K562 (cell line): ENCODE results near the gene PUSL1. TPM values are rescaled to one million over a fixed set of nuclear protein-coding genes. Genes with fewer than 3 reads are reported as not detected.

ENCODE experiments used
- ATAC-seq: fragments of 200-7000 bp; cut with Tn5 transposase; 3 replicates; pipeline ENCODE4 v1.9.1; 2020; ENCODE audit warnings: moderate library complexity
- BruUV-seq: library from RNA; stranded (reverse); fragments of 400-500 nt; replicated peaks from 2 replicates; lab custom pipeline; 2021; lab: Mats Ljungman, UMichigan
- CTCF ChIA-PET: fragments of 300-600 bp; formaldehyde crosslinking; extraction: SDS; loops from one replicate; lab custom pipeline; 2021; ENCODE audit warnings: low intra/inter-chr PET ratio; lab: Yijun Ruan, JAX
- POLR2A ChIA-PET: fragments of 300-600, 350-650 bp; sonication (Branson Sonifier 250); formaldehyde crosslinking; extraction: SDS; loops from one replicate; lab custom pipeline; 2021; ENCODE audit warnings: antibody characterized with exemption, inconsistent platforms; lab: Yijun Ruan, JAX
- DNase-seq, 4 experiments: peaks; one replicate each; pipeline versions ENCODE4 v3.0.0 to v3.0.0-alpha.2; 2011 to 2018; ENCODE audit warnings: low spot score in 3 of 4, mixed read lengths in 3 of 4; ENCODE audit errors: extremely low read depth in 1 of 4
- FAIRE-seq: peaks from 2 replicates; lab custom pipeline; 2011; peaks lifted over from hg19 to GRCh38; lab: Jason Lieb, UNC
- H2AFZ ChIP-seq: 2 replicates; pipeline ENCODE4 v1.6.0; 2011; ENCODE audit warnings: low read depth, low read length, control low read depth, inconsistent platforms
- H3K27ac ChIP-seq: fragments of 200-600 bp; 3 replicates; pipeline ENCODE4 v1.8.0; 2011; ENCODE audit warnings: low read depth, mild to moderate bottlenecking, control low read depth, inconsistent platforms, low read length, moderate library complexity, mixed read lengths; ENCODE audit errors: extremely low read depth
- H3K27me3 ChIP-seq, 2 experiments: fragments of 300-600 bp in 1 of 2; 2 replicates in 1 of 2; 3 replicates in 1 of 2; pipeline versions ENCODE4 v1.6.0 to v1.8.0; 2011; ENCODE audit warnings: inconsistent platforms in 2 of 2, low read length in 2 of 2, mild to moderate bottlenecking in 1 of 2, mixed read lengths in 1 of 2, moderate library complexity in 1 of 2; ENCODE audit not compliant: control insufficient read depth in 2 of 2, insufficient read depth in 2 of 2
- H3K36me3 ChIP-seq: fragments of 300-600 bp; 3 replicates; pipeline ENCODE4 v1.8.0; 2011; ENCODE audit warnings: mild to moderate bottlenecking, low read length, inconsistent platforms; ENCODE audit not compliant: control insufficient read depth, insufficient read depth
- H3K4me1 ChIP-seq, 2 experiments: fragments of 200-600 bp in 1 of 2; replicated peaks in 1 of 2; 2 replicates in 1 of 2; 3 replicates in 1 of 2; pipeline versions ENCODE4 v1.5.1 to v1.8.0; 2011; ENCODE audit warnings: inconsistent platforms in 2 of 2, low read length in 2 of 2, mild to moderate bottlenecking in 1 of 2, mixed read lengths in 1 of 2, moderate library complexity in 1 of 2; ENCODE audit not compliant: control insufficient read depth in 2 of 2, insufficient read depth in 2 of 2
- H3K4me2 ChIP-seq: 2 replicates; pipeline ENCODE4 v1.6.1; 2011; ENCODE audit warnings: low read length, control low read depth, inconsistent platforms, mixed read lengths; ENCODE audit not compliant: insufficient read depth
- H3K4me3 ChIP-seq: fragments of 200-600 bp; sonication (generic), shearing (Covaris generic); 2 replicates; pipeline ENCODE4 v1.5.1; 2016; ENCODE audit warnings: control low read depth, inconsistent platforms
- H3K79me2 ChIP-seq: fragments of 200-600 bp; 3 replicates; pipeline ENCODE4 v1.8.0; 2011; ENCODE audit warnings: low read length, inconsistent platforms; ENCODE audit not compliant: control insufficient read depth, insufficient read depth
- H3K9ac ChIP-seq, 2 experiments: 2 replicates each; pipeline versions ENCODE4 v1.6.0 to v1.6.1; 2011; ENCODE audit warnings: low read depth in 2 of 2, low read length in 2 of 2, control low read depth in 1 of 2, inconsistent platforms in 1 of 2, mild to moderate bottlenecking in 1 of 2, mixed read lengths in 1 of 2; ENCODE audit not compliant: insufficient read depth in 1 of 2
- H3K9me1 ChIP-seq: one replicate; pipeline ENCODE4 v1.6.0; 2011; ENCODE audit warnings: inconsistent platforms, mild to moderate bottlenecking, low read length, moderate library complexity; ENCODE audit not compliant: control insufficient read depth, insufficient read depth
- H3K9me3 ChIP-seq: replicated peaks from 2 replicates; pipeline ENCODE4 v1.5.1; 2011; ENCODE audit warnings: low read depth, low read length, inconsistent platforms; ENCODE audit not compliant: control insufficient read depth, insufficient read depth
- H4K20me1 ChIP-seq: replicated peaks from 2 replicates; pipeline ENCODE4 v1.6.1; 2011; ENCODE audit warnings: low read length, inconsistent platforms, mixed read lengths; ENCODE audit not compliant: control insufficient read depth, insufficient read depth
- CLOCK ChIP-seq: fragments of 250-450 bp; sonication (Bioruptor Pico); IDR thresholded peaks from 2 replicates; pipeline ENCODE4 v1.4.0; 2020; ENCODE audit warnings: mild to moderate bottlenecking, moderate library complexity, borderline replicate concordance
- MAX ChIP-seq: sonication (generic); formaldehyde crosslinking; IDR thresholded peaks from 2 replicates; pipeline ENCODE4 v1.9.0; 2022; ENCODE audit warnings: mild to moderate bottlenecking, missing genetic modification reagents
- MCM3 ChIP-seq: fragments of 450-650 bp; IDR thresholded peaks from 2 replicates; pipeline ENCODE4 v1.6.1; 2016
- POLR2B ChIP-seq: fragments of 450-650 bp; IDR thresholded peaks from 2 replicates; pipeline ENCODE4 v1.6.1; 2018; ENCODE audit warnings: low read depth; ENCODE audit not compliant: partially characterized antibody
- PPARD ChIP-seq: fragments of 250-450 bp; sonication (Bioruptor Pico); IDR thresholded peaks from 2 replicates; pipeline ENCODE4 v1.8.0; 2022; ENCODE audit warnings: inconsistent platforms, mild to moderate bottlenecking, moderate library complexity
- RAD21 ChIP-seq, 2 experiments: fragments of 250-450 bp in 1 of 2; fragments of 450-650 bp in 1 of 2; sonication (Bioruptor Pico) in 1 of 2; formaldehyde crosslinking in 1 of 2; IDR thresholded peaks in 1 of 2; conservative IDR thresholded peaks in 1 of 2; 2 replicates each; pipeline versions ENCODE4 v1.4.0 to v1.8.0; 2020 to 2022; ENCODE audit warnings: mild to moderate bottlenecking in 2 of 2, moderate library complexity in 1 of 2
- RBFOX2 ChIP-seq: fragments of 200-400 bp; formaldehyde crosslinking; IDR thresholded peaks from 2 replicates; pipeline ENCODE4 v1.6.1; 2017; ENCODE audit warnings: low read depth, mild to moderate bottlenecking, low read length, moderate library complexity
- RBM22 ChIP-seq: fragments of 200-400 bp; formaldehyde crosslinking; IDR thresholded peaks from 2 replicates; pipeline ENCODE4 v1.6.1; 2018; ENCODE audit warnings: low read length, low read depth; ENCODE audit not compliant: poor library complexity, severe bottlenecking
- SIRT6 ChIP-seq: IDR thresholded peaks from one replicate; pipeline ENCODE4 v1.6.1; 2012; ENCODE audit warnings: low read depth, mild to moderate bottlenecking, control low read depth, inconsistent platforms, low read length, moderate library complexity
- SMC3 ChIP-seq: conservative IDR thresholded peaks from 2 replicates; pipeline ENCODE4 v1.6.1; 2011; ENCODE audit warnings: low read depth, low read length, improper control_type of control experiment; ENCODE audit not compliant: insufficient read depth
- TFE3 ChIP-seq: fragments of 450-650 bp; formaldehyde crosslinking; IDR thresholded peaks from 2 replicates; pipeline ENCODE4 v1.4.0; 2020; ENCODE audit warnings: mild to moderate bottlenecking, mixed read lengths
- ZEB2 ChIP-seq: fragments of 450-650 bp; IDR thresholded peaks from 2 replicates; pipeline ENCODE4 v1.6.1; 2016
- ZNF134 ChIP-seq: fragments of 250-450 bp; sonication (Bioruptor Pico); conservative IDR thresholded peaks from 2 replicates; pipeline ENCODE4 v1.4.0; 2020
- ZNF197 ChIP-seq: fragments of 200-800 bp; sonication (Bioruptor generic); IDR thresholded peaks from 2 replicates; pipeline ENCODE4 v1.6.1; 2016; ENCODE audit warnings: low read depth, missing genetic modification characterization, missing compliant biosample characterization
- ZNF41 ChIP-seq: fragments of 250-450 bp; sonication (Bioruptor Pico); conservative IDR thresholded peaks from 2 replicates; pipeline ENCODE4 v1.4.0; 2020; ENCODE audit warnings: mild to moderate bottlenecking
- WGBS: fragments of 100-300 bp; shearing (Covaris generic); methylation state at CpG from one replicate; pipeline ENCODE4 v1.1.6; 2016; ENCODE audit warnings: low coverage, mixed read lengths; ENCODE audit not compliant: insufficient coverage; ENCODE audit errors: missing lambda C conversion rate; 5-methylcytosine and 5-hydroxymethylcytosine counted together
- in situ Hi-C: fragments of 300-500 bp; cut with MboI; formaldehyde crosslinking; loops from 4 replicates; pipeline ENCODE4 v1.15.0; 2018; ENCODE audit warnings: inconsistent platforms, mixed read lengths
- intact Hi-C: fragments of 100-400 bp; cut with micrococcal nuclease; formaldehyde crosslinking; loops from 2 replicates; pipeline ENCODE4 v1.14.2; 2022
- polyA plus RNA-seq, 8 experiments: library from polyadenylated mRNA; depleted of rRNA in 4 of 8; stranded (reverse) in 5 of 8; unstranded in 3 of 8; fragments of >200 nt; fragmentation: Nextera tagmentation in 2 of 8; fragmentation: Illumina TruSeq in 1 of 8; extraction: Ambion mirVana in 2 of 8; extraction: Trizol in 1 of 8; gene quantifications; 2 replicates each; pipeline versions ENCODE4 v1.2.1 to v1.2.3, GENCODE V29; 2011 to 2014; ENCODE audit warnings: inconsistent platforms in 1 of 8, missing spikeins in 1 of 8
- total RNA-seq, 7 experiments: library from RNA; depleted of rRNA in 6 of 7; stranded (reverse); fragments of >200 nt in 6 of 7; fragmentation: Illumina TruSeq in 2 of 7; extraction: Trizol in 2 of 7; gene quantifications; 2 replicates each; pipeline versions ENCODE4 v1.2.1 to v1.2.3, GENCODE V29; 2011 to 2021; ENCODE audit warnings: low replicate concordance in 1 of 7

Gene PUSL1
- total and polyA plus RNA-seq, 9 of the 15 experiments (the other 6 are each of a cell fraction or from before 2014, with no cell fraction given): 0.62 to 86.9 (median 13.6) TPM

- TF ChIP-seq SMC3: no peak
- 0 out of 2 replicates have a peak, but pooled peaks have one; percentile 10 for TF ChIP-seq RBFOX2
- TF ChIP-seq MCM3: no peak
- peak; percentile 35; the same call in 1 of the 2 replicates for TF ChIP-seq MAX (CRISPR knock-in tag)
- no peak for TF ChIP-seq ZNF197 (CRISPR knock-in tag)
- no peak for TF ChIP-seq SIRT6
- TF ChIP-seq POLR2B: peak; percentile 10
- no peak for TF ChIP-seq PPARD
- peak; percentile 77 for TF ChIP-seq ZEB2
These were observed 32.6 kb downstream of the PUSL1 start (continued) for GRCh38 chr1:1340791-1341548.

GRCh38 chr1:1341549-1342021 lies 33.2 kb downstream of the PUSL1 start:
- BruUV-seq: no TSS peak
- H3K27ac ChIP-seq: no peak overlapping the region
- ChIA-PET CTCF (no interaction called here), POLR2A (interaction anchor here (0.6 to 1.0 kb wide), 2 partner anchors 10 to 35 kb away, joined by 3 to 4 read pairs; no protein-coding TSS in a partner anchor)
- H3K79me2 ChIP-seq: peaks cover 40% of the 10 kb centered on the region
- H3K9me3 ChIP-seq: peaks cover 2% of the 10 kb centered on the region; the same call in 1 of the 2 replicates
- intact Hi-C loops: no loop called here
- peaks cover 11% of the 10 kb centered on the region for H3K9me1 ChIP-seq
- no peak overlapping the region for H2AFZ ChIP-seq
- H3K4me2 ChIP-seq: no peak overlapping the region
- H3K4me1 ChIP-seq: peaks cover 9 to 88% of the 10 kb centered on the region in 2 experiments; a peak in 3 of 5 replicates
- H3K9ac ChIP-seq: no peak overlapping the region
- H3K4me3 ChIP-seq: no peak overlapping the region
- no peak for ATAC-seq
- no peaks in the 10 kb centered on the region for H3K27me3 ChIP-seq
- peaks cover 83% of the 10 kb centered on the region; the same call in 2 of the 3 replicates for H3K36me3 ChIP-seq
- peaks cover 38% of the 10 kb centered on the region; the same call in 1 of the 2 replicates for H4K20me1 ChIP-seq
- in situ Hi-C loops: no loop called here
- 92% methylated on average over 17 of the region's 17 CpGs for WGBS
- FAIRE-seq: no peak
- DNase-seq: no peak
- TF ChIP-seq RAD21 (CRISPR knock-in tag; conservative IDR thresholded peaks at IDR 0.05 in 1 of 2, IDR thresholded peaks at IDR 0.05 in 1 of 2) (no peak), ZNF41 (CRISPR knock-in tag) (no peak), TFE3 (CRISPR knock-in tag) (no peak), RBM22 (peak; percentile 57), ZNF134 (no peak), CLOCK (no peak)
